NCI-H2196 (cell line): Measurements from ENCODE around the gene TMEM178B.
"Not testable (repeated sequence)": the region's sequence is repeated elsewhere in the genome, so short reads cannot be mapped to it uniquely, and the experiment has no call there.

Experiments
- DNase-seq: peaks from one replicate; lab custom pipeline; 2025; ENCODE audit not compliant: unreplicated experiment; lab: John Stamatoyannopoulos, UW

TMEM178B gene

DNA sequence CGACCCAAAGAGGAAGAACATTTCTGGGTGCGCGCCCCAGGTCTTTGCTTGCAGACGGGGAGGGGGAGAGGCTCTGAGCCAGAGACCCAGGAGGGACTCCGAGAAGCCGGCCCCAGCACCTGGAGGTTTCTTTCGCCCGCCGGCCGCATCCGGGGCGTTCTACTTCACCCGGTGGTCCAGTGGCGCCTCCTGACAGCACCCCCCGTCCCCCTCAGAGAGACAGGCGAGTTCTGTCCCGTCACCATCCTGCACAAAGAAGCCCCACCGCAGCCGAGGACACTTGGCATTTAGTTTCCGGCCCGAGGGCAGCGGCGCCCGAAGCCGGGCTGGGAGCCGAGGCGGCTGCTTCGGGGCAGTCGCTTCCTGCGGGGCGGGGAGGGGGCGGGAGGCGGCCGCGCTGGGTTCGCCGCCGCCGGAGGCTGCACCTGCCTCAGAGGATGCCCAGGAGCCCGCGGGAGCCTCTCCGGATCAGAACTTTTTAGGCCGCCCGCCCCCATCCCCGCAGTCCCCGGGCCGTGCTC, at the start of gene TMEM178B:
TMEM178B (plus strand) TSS at position 424 of the 521 bp plus-strand sequence.
- peak; percentile 33 for DNase-seq

DNA sequence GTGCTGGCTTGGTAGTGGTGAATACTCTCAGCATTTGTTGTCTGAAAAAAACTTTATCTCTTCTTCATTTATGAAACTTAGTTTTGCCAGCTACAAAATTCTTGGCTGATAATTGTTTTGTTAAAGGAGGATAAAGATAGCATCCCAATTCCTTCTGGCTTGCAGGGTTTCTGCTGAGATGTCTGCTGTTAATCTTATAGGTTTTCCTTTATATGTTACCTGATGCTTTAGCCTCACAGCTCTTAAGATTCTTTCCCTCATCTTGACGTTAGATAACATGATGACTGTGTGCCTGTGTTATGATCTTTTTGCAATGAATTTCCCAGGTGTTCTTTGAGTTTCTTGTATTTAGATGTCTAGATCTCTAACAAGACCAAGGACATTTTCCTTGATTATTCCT, 49.2 kb upstream of the TMEM178B start:
- no peak for DNase-seq

DNA sequence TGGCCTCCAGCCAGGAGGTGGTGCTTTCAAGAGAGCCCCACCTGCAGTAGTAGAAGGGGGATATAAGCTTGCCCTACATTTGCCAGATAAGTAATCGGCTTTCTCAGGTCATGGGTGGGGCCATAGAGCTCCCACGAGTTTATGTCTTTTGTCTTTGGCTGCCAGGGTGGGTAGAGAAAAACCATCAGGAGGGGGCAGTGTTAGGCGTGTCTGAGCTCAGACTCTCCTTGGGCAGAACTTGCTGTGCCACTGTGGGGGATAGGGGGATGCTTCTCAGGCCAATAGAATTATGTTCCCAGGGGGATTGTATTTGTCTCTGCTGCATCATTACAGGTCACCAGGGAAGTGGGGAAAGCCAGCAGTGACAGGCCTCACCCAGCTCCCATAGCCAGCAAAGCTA, 46.8 kb upstream of the TMEM178B start:
- DNase-seq = no peak

DNA sequence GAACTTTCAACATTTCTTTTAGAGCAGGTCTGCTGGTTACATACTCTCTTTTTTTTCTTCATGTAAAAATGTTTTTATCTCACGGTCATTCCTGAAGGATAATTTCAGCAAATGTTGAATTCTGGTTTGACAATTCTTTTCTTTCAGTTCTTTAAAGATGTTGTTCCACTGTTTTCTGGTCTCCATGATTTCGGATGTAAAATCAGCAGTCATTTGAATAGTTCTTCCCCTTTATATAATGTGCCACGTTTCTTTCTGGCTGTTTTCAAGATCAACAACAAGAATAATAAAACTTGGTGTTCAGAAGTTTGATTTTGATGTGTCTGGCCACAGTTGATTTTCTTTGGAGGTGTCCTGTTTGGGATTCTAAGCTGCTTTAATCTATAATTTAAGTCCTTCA, 45.1 kb upstream of the TMEM178B start:
- DNase-seq = no peak

DNA sequence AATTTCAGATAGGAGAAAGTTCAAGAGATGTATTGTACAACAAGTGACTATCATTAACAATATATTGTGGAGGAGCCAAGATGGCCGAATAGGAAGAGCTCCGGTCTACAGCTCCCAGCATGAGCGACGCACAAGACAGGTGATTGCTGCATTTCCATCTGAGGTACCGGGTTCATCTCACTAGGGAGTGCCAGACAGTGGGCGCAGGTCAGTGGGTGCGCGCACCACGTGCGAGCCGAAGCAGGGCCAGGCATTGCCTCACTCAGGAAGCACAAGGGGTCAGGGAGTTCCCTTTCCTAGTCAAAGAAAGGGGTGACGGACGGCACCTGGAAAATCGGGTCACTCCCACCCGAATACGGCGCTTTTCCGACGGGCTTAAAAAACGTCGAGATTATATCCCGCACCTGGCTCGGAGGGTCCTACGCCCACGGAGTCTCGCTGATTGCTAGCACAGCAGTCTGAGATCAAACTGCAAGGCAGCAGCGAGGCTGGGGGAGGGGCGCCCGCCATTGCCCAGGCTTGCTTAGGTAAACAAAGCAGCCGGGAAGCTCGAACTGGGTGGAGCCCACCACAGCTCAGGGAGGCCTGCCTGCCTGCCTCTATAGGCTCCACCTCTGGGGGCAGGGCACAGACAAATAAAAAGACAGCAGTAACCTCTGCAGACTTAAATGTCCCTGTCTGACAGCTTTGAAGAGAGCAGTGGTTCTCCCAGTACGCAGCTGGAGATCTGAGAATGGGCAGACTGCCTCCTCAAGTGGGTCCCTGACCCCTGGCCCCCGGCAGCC, 41.1 kb upstream of the TMEM178B start:
- not testable (repeated sequence) for DNase-seq

DNA sequence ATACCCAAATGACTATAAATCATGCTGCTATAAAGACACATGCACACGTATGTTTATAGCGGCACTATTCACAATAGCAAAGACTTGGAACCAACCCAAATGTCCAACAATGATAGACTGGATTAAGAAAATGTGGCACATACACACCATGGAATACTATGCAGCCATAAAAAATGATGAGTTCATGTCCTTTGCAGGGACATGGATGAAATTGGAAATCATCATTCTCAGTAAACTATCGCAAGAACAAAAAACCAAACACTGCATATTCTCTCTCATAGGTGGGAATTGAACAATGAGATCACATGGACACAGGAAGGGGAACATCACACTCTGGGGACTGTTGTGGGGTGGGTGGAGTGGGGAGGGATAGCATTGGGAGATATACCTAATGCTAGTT, 35.8 kb upstream of the TMEM178B start:
- DNase-seq = not testable (repeated sequence)

DNA sequence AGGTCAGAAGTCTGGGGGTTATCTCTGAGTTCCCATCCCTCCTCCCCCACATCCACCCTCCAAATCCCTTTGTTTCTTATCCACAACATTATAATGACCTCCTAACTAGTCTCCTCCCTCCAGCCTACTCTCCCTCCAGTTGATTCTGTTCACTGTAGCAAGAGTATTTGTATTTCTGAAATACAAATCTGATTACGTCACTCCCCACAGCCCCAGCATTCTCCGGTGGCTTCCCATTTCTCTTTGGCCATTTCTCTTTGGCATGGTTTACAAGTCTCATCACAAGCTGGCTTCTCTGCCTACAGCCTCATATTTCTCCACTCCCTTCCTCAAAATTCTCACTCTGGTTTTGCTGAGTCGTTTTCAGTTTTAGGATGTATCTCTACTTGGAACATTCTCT, 34.5 kb upstream of the TMEM178B start:
- no peak for DNase-seq

DNA sequence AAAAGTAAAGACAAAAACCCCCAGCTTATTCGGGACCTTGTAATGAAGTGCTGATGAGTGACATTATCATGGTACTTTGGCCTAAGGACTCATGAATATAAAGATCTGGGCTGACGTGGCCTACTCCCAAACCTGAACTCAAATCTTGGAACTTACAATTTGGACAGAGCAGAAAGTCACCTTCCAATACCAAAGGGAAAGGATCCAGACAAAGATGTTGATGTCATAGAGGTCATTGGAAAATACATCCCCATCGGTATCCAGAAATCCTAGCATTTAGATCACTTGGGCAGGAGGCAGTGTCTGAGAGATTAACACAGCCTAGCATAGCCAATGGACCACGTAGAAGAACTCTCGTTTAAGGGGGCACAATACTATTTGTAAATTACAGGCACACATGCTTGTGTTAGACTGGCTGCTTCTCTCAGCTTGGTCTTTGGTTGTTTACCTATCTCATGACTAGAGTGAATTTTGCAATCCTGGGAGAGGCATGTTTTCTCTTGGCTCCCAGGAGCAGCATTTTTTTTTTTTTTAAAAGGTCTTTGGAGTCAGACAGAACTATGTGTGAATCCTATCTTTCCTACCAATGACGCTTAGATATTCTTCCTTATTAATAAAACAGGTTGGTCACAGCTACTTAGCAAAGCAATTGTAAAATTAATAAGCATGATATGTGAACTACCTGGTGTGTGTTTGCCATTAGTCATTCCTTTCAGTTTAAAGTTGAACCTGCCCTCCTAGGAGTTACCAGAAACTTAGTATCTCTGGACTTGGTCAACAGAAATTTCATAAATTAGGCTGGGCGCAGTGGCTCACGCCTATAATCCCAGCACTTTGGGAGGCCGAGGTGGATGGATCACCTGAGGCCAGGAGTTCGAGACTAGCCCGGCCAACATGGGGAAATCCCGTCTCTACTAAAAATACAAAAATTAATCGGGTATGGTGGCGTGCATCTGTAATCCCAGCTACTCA, 31.4 kb upstream of the TMEM178B start:
- no peak for DNase-seq

DNA sequence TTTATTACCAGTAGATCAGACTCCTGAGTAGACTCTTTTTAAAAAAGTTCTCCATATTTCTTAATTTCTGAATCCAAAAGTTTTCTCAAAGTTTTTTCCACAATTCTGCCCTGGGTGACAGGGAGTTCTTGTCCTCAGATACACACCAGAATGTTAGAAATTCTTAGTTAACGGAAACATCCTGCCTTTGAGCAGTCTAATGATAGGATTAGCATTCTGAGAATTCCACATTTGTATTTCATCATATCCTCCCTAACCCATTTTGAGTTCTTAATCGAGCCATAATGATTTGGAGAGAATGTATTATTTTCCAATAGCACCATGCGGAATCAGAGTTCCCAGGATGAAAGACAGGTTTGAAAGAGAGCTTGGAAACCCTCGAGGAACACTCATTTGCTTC, 30.2 kb upstream of the TMEM178B start:
- DNase-seq = no peak

DNA sequence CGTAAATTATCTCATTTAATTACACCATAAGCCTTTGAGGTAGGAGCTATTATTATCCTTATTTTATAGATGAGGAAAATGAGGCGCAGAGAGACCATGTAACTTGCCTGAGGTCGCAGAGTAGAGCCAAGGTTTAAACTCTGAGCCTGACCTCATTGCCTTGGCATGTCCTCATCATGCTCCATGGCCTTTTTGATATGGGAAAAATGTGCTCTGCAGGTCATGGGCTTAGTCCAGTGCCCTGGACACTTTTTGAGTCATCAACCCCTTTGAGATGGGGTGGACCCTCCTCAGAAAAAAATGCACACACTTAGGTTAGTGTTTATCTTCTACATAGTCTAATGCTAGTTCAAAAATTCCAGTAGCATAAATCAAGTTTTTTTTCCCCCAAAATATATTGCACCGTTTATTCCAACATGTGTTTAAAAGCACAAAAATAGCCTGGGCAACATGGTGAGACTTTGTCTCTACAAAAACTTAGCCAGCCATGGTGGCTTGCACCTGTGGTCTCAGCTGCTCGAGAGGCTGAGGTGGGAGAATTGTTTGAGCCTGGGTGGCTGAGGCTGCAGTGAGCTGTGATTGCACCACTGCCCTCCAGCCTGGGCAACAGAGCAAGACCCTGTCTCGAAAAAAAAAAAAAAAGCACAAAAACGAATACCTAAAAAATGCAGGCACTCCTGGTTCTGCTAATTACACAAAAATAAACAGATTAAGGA, 28.6 kb upstream of the TMEM178B start:
- no peak for DNase-seq

DNA sequence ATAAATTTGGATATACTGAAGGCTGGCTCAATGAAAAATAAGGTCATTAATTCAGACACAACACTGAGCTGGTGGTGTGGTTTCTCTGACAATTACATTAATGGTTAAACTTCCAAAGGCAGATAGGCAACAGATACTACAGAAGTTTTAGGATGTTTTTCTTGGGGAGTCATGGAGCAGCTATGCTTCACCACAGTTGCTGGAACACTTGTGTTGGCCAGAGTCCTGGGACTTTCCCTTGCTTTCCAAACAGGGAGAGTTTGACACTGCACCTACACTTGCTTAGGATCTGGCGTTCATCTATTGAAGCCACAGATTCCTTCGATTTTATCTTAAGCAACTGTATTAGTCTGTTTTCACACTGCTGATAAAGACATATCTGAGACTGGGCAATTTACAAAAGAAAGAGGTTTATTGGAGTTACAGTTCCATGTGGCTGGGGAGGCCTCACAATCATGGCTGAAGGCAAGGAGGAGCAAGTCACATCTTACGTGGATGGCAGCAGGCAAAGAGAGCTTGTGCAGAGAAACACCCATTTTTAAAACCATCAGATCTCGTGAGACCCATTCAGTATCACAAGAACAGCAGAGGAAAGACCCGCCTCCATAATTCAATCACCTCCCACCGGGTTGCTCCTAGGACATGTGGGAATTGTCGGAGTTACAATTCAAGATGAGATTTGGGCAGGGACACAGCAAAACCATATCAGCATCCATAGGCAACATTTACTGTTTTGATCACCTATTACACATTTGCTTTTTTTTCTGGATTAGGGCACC, 27.8 kb upstream of the TMEM178B start:
- no peak for DNase-seq

DNA sequence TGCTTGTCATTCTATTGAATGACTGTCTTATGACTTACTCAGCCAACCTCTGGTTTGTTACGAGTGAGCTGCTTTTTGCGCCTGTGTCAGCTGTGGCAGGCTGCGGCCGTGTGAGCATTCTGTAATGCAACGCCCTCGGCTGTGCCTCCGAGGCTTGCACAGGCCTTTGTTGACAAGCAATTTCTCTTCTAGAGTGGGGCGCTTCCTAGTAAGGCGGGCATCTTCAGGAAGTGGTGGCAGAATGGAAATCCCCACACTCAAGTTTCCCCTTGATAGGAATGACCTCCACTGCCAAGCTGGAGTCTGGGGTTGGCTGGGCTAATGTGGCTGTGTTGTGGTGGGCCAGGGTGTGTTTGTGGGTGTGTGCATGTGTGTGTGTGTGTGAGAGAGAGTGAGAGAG, 20.2 kb upstream of the TMEM178B start:
- no peak for DNase-seq

DNA sequence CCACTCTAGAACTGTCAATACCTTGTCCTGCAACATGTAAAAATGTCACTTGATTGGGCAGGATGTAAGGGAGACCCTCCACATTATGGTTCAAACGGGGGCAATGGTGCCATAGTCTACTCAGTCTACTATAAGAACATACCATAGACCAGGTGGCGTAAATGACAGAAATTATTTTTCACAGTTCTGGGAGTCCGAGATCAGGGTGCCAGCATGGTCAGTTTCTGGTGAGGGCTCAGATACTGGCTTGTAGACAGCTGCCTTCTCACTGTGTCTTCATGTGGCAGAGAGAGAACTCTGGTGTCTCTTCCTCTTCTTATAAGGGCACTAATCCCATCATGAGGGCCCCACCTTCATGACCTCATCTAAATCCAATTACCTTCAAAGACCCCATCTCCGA, 18.7 kb upstream of the TMEM178B start:
- DNase-seq = no peak

DNA sequence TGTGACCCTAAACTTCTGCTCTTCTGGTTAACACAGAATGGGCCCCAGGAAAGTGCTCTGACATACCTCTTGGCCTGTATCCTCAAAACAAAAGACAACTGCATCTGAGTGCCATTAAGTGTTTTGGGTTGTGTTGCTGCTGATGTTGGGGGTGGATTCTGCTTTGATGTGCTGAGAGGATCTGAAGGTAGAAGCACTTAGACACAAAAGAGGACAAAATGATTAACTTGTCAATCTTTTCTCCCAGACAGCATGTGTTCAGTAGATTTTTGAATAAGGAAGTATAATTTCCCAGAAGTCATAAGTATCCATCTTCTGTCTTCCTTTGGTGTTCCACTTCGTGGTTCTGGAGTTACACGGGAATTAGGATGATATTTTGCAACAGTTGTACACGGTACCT, 16.1 kb upstream of the TMEM178B start:
- no peak for DNase-seq

DNA sequence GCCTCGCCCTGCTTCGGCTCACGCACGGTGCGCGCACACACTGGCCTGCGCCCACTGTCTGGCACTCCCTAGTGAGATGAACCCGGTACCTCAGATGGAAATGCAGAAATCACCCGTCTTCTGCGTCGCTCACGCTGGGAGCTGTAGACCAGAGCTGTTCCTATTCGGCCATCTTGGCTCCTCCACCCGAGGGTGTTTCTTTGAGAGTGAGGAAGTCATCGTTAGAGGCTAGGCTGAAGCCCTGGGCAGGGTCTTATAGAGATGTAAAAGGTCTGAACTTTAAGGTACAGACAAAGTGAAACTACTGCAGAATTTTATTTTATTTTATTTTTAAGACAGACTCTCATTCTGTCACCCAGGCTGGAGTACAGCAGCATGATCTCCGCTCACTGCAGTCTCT, 6.0 kb upstream of the TMEM178B start:
- not testable (repeated sequence) for DNase-seq

DNA sequence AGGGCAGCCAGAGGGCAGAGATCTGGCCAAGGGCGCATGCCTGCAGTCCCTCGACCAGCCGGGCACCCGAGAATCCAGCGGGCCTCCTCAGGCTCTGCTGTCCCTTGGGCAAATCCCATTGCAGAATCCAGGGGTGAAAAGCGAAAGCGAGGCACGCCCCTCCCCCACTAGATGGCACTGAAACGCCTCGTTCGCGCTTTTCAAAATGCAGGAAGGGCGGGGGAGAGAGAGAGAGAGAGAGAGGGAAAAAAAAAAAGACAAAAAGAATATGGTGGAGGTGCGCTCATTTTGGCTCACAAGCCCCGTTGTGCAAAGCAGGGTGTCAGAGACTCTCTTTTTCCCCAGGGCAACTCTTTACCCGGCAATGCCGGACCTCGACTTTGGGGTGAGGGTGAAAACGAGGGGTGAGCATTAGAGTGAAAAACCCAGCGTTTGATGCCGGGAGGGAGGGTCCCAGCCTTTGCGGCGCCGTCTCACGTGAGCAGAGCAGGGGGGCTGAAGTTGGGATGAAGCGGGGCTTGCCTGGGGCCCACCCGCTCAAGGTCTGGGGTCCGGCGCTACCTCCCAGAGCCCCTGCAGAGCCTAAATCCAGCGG, 2.5 kb upstream of the TMEM178B start:
- peak; percentile 85 for DNase-seq

DNA sequence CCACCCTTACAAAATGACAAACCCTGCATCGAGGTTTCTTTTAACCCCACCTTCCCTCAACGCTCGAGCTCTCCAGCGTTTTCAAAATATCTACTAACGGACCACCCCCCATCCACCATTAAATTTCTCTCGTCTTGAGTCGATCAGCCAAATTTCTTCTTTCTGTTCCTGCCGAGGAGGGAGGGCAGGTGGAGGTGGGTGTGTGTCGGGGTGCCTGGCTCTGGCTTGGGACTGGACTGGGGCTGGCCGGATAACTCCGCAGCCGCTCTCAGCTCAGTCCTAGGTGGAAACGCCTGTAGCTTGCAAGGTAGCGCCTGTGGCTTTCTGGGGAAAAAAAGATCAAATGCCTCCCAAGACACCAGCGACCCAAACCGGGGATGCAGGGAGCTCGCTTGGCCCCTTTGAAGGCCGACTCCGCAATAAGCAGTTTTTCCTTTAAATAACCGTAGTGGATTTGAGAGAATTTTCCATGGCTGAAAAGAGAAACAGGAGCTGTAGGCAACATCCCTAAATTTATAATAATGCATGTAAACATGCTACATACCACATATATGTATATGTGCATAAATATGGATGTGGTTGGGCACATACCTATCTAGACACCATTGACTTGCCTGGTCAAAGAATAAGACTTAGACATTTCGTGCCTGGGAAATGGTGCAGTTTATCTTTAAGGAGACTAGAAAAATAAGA, 1.9 kb upstream of the TMEM178B start:
- peak; percentile 45 for DNase-seq

DNA sequence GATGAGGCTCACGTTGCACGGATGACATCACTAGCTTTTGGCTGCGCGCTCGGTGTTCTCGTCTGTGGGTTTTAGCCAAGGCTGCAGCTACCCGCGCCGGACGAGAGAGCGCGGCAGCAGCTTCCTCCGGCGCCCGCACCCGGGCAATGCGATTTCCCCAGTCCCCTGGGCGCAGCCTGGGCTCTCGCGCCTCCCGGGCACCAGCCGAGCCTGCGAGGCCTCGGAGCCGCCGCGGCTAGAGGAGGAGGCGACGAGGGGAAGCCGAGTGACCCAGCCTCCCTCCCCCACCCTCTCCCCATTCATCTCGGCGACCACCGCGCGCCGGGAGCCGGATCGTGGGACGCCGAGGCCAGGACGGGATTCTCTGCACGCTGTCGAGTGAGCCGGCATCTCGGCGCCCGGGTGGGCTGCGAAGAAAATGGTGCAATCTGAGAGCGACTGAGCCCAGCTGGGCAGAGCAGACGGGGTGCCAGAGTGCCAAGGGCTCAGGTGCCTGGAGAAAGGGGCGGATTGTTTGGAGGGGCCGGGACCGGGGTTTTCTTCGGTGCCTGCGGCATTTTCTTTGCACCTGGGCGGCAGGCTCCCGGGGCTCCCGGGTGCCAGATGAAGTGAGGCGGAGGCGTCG, 1.2 kb upstream of the TMEM178B start:
- peak; percentile 85 for DNase-seq

DNA sequence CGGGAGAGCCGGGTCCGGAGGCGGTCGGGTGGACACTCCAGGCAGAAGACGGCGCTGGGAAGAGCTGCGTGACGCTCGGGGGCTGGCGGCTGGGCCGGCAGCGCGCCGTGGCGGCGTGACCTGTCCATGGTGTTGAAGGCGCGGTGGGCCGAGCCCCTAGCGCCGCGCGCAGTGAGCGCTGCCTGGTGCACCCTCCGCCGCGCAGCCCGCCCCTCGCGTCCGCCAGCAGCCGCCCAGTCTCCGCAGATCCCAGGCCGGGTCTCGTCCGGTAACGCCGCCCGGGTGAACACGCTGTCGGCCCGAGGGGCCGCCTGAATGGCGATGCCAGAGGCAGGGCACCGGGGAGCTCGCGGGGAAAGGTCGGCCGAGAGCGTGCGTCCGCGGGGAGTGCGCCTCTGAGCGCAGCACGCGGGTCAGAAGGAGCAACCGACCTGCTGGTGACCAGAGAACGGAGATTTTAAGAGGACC, 657 bp upstream of the TMEM178B start:
- DNase-seq = no peak
